ENCODE measurements around the gene LAGE3.
A peak's percentile ranks its signal among the peaks of the same experiment; 100 is the strongest.

The LAGE3 gene

GRCh38 chrX:154431341-154431740 is 47.7 kb downstream of the LAGE3 start:
- no peak for DNase-seq

GRCh38 chrX:154430916-154431315 is 48.2 kb downstream of the LAGE3 start:
- DNase-seq, result no peak

- no peak for DNase-seq
These were observed 48.6 kb downstream of the LAGE3 start for GRCh38 chrX:154430479-154430878.

- no peak for DNase-seq
These were observed 49.4 kb downstream of the LAGE3 start for GRCh38 chrX:154429711-154430110.

- DNase-seq, result peak; percentile 65
These were observed 50.6 kb downstream of the LAGE3 start, which contains the start of gene ATP6AP1 for GRCh38 chrX:154428176-154429171. ATP6AP1 (plus strand) TSS chrX:154428677; CDS start chrX:154428693, 16 bp downstream.
